HFF-Myc (cell line): ENCODE data around the gene TUG1.

Source experiments
- DNase-seq: peaks from one replicate; pipeline ENCODE4 v3.0.0-alpha.2; 2011; ENCODE audit warnings: low read depth; ENCODE audit errors: extremely low read depth
- H3K4me3 ChIP-seq: replicated peaks from 2 replicates; pipeline ENCODE4 v1.5.1; 2011; ENCODE audit warnings: low read depth, mild to moderate bottlenecking, control low read depth, low read length
- TF ChIP-seq, protein P1 (sequence below): IDR thresholded peaks from 2 replicates; pipeline ENCODE4 v1.5.1; 2012; ENCODE audit warnings: mild to moderate bottlenecking, low read depth, low read length, control low read depth; ENCODE audit errors: missing control alignments

Gene TUG1

DNA sequence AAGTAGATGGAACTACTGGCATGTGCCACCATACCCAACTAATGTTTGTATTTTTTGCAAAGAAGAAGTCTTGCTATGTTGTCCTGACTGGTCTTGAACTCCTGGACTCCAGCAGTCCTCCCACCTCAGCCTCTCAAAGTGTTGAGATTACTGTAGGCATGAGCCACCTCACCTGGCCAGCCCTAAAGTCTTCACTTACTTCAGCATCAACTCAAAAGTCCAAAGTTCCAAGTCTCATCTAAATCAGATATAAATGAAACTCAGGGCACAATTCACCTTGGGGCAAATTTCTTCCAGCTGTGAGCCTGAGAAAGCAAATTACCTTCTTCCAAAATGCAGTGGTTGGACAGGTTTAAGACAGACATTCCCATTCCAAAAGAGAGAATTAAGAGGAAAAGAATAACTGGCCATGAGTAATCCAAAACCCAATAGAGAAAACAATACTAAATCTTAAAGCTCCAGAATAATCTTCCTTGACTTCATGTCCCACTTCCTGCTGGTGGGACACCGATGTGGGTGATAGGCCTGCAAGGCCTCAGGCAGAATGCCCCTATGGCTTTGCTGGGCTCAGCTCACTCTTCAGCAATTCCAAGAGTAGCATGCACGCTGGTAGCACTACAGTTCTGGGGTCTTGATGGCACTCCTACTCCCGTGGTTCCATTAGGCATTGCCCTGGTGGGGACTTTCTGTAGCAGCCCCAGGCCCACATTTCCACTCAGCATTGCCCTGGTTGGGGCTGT lies 50.3 kb downstream of the TUG1 start:
- H3K4me3 ChIP-seq: no peak overlapping the region
- TF ChIP-seq, protein P1, sequence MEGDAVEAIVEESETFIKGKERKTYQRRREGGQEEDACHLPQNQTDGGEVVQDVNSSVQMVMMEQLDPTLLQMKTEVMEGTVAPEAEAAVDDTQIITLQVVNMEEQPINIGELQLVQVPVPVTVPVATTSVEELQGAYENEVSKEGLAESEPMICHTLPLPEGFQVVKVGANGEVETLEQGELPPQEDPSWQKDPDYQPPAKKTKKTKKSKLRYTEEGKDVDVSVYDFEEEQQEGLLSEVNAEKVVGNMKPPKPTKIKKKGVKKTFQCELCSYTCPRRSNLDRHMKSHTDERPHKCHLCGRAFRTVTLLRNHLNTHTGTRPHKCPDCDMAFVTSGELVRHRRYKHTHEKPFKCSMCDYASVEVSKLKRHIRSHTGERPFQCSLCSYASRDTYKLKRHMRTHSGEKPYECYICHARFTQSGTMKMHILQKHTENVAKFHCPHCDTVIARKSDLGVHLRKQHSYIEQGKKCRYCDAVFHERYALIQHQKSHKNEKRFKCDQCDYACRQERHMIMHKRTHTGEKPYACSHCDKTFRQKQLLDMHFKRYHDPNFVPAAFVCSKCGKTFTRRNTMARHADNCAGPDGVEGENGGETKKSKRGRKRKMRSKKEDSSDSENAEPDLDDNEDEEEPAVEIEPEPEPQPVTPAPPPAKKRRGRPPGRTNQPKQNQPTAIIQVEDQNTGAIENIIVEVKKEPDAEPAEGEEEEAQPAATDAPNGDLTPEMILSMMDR: no peak

DNA sequence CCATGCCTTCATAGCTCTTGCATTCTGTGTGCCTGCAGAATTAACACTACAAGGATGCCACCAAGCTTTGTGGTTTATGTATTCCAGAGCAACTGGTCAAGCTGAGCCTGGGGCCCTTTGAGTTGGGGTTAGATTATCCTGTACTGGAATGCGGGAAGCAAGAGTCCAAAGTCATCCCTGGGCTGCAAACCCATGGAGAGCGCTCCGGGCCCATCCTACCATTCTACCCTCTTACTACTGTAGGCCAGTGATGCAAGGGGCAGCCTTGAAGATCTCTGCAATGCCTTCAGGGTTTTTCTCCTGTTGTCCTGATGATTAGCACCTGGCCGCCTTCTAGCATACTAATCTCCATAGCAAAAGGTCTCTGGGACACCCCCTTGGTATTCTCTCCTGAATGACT lies 51.3 kb downstream of the TUG1 start:
- TF ChIP-seq, protein P1: no peak
- H3K4me3 ChIP-seq: no peak overlapping the region
- no peak for DNase-seq

More for the DNA sequence above, 50.3 kb downstream of the TUG1 start:
- no peak for DNase-seq

DNA sequence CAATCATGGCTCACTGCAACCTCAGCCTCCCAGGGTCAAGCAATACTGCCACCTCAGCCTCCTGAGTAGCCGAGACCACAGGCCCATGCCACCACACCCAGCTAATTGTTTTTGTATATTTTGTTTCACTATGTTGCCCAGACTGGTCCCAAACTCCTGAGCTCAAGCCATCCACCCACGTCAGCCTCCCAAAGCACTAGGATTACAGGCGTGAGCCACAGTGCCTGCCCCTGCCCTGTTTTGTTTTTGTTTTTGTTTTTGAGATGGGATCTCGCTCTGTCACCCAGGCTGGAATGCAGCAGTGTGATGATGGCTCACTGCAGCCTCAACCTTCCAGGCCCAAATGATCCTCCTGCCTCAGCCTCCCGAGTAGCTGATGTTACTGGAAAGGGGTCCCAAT lies 53.5 kb downstream of the TUG1 start:
- no peak overlapping the region for H3K4me3 ChIP-seq
- DNase-seq: no peak
- TF ChIP-seq, protein P1: no peak
